WI38 (cell line): ENCODE data around the gene CCDC158.
"Not testable (repeated sequence)": the region's sequence is repeated elsewhere in the genome, so short reads cannot be mapped to it uniquely, and the experiment has no call there.

Experiments used
- H3K4me3 ChIP-seq: 2 replicates; pipeline ENCODE4 v1.5.1; 2011; ENCODE audit warnings: low read depth, mild to moderate bottlenecking, control low read depth, low read length
- CTCF ChIP-seq: IDR thresholded peaks from 2 replicates; pipeline ENCODE4 v1.5.1; 2012; ENCODE audit warnings: low read depth, mild to moderate bottlenecking, control low read depth, low read length

The CCDC158 gene

GRCh38 chr4:76457885-76458284 is 36.9 kb upstream of the CCDC158 start:
- TF ChIP-seq CTCF = no peak
- H3K4me3 ChIP-seq = no peak overlapping the region

- not testable (repeated sequence) for H3K4me3 ChIP-seq
These were observed 33.1 kb upstream of the CCDC158 start for GRCh38 chr4:76454073-76454472.

GRCh38 chr4:76453232-76453631 is 32.3 kb upstream of the CCDC158 start:
- H3K4me3 ChIP-seq = no peak overlapping the region
- no peak for TF ChIP-seq CTCF

- TF ChIP-seq CTCF = no peak
- H3K4me3 ChIP-seq = no peak overlapping the region
These were observed 28.9 kb upstream of the CCDC158 start for GRCh38 chr4:76449833-76450232.

- H3K4me3 ChIP-seq = no peak overlapping the region
- no peak for TF ChIP-seq CTCF
These were observed 28.4 kb upstream of the CCDC158 start for GRCh38 chr4:76449362-76449767.

GRCh38 chr4:76448211-76448610 is 27.3 kb upstream of the CCDC158 start:
- no peak for TF ChIP-seq CTCF
- no peak overlapping the region for H3K4me3 ChIP-seq

GRCh38 chr4:76447393-76447851 is 26.5 kb upstream of the CCDC158 start:
- no peak overlapping the region for H3K4me3 ChIP-seq
- TF ChIP-seq CTCF = no peak

- H3K4me3 ChIP-seq = no peak overlapping the region
- TF ChIP-seq CTCF = no peak
These were observed 25.0 kb upstream of the CCDC158 start for GRCh38 chr4:76445911-76446310.
